ENCODE measurements around the gene TANC2.

GRCh38 chr17:62923258-62924150 lies 42.5 kb upstream of the TANC2 start:
- TF ChIP-seq ZNF263 (CRISPR knock-in tag; IDR thresholded peaks at IDR 0.05; ENCODE audit: low read depth): no peak
- no peak for TF ChIP-seq TCF7 (CRISPR knock-in tag; IDR thresholded peaks at IDR 0.05; ENCODE audit: low read depth)
